HepG2 (cell line): ENCODE measurements around the gene INSRR. TPM values are rescaled to one million over a fixed set of nuclear protein-coding genes. Genes with fewer than 3 reads are reported as not detected.

Experiments used
- AGO2 ChIP-seq: fragments of 200-400 bp; formaldehyde crosslinking; optimal IDR thresholded peaks from 2 replicates; pipeline ENCODE3; 2017; ENCODE audit warnings: mild to moderate bottlenecking, low read depth, low read length, moderate library complexity
- DMAP1 ChIP-seq: IDR thresholded peaks from 2 replicates; pipeline ENCODE4 v1.6.1; 2016
- HNRNPH1 ChIP-seq: fragments of 200-400 bp; formaldehyde crosslinking; optimal IDR thresholded peaks from 2 replicates; pipeline ENCODE3; 2017; ENCODE audit warnings: mild to moderate bottlenecking, low read depth, low read length
- NCOA2 ChIP-seq: sonication (generic); formaldehyde crosslinking; IDR thresholded peaks from 2 replicates; pipeline ENCODE4 v1.8.0; 2022; ENCODE audit warnings: inconsistent platforms
- NFE2L2 ChIP-seq: fragments of 150-350 bp; IDR thresholded peaks from 2 replicates; pipeline ENCODE4 v1.6.1; 2014; ENCODE audit warnings: low read length
- NFYC ChIP-seq: IDR thresholded peaks from 2 replicates; pipeline ENCODE4 v1.6.1; 2016; ENCODE audit warnings: missing genetic modification reagents, missing compliant biosample characterization
- NR2F1 ChIP-seq, 2 experiments: fragments of 450-650 bp in 1 of 2; formaldehyde crosslinking in 1 of 2; IDR thresholded peaks; 2 replicates each; pipeline versions ENCODE4 v1.5.0 to v1.6.1; 2016 to 2020; ENCODE audit warnings: mild to moderate bottlenecking in 1 of 2, missing compliant biosample characterization in 1 of 2, missing genetic modification reagents in 1 of 2, moderate library complexity in 1 of 2
- SRSF1 ChIP-seq: fragments of 200-400 bp; formaldehyde crosslinking; optimal IDR thresholded peaks from 2 replicates; pipeline ENCODE3; 2017; ENCODE audit warnings: mild to moderate bottlenecking, low read depth, low read length, moderate library complexity
- ZNF354B ChIP-seq: sonication (generic); formaldehyde crosslinking; IDR thresholded peaks from 2 replicates; pipeline ENCODE4 v1.8.0; 2022; ENCODE audit warnings: mild to moderate bottlenecking, missing genetic modification reagents
- ZNF629 ChIP-seq: sonication (generic); formaldehyde crosslinking; conservative IDR thresholded peaks from 2 replicates; pipeline ENCODE4 v1.5.0; 2020; ENCODE audit warnings: missing genetic modification reagents
- ZNF775 ChIP-seq: sonication (generic); formaldehyde crosslinking; IDR thresholded peaks from 2 replicates; pipeline ENCODE4 v1.4.0; 2020; ENCODE audit warnings: missing genetic modification reagents, mild to moderate bottlenecking, moderate library complexity, borderline replicate concordance
- polyA plus RNA-seq, 8 experiments: library from polyadenylated mRNA; depleted of rRNA in 3 of 8; stranded (reverse) in 7 of 8; unstranded in 1 of 8; fragments of >200 nt; fragmentation: Illumina TruSeq in 4 of 8; extraction: Trizol in 4 of 8; gene quantifications; 2 replicates each; pipeline versions ENCODE4 v1.2.1 to v1.2.3, GENCODE V29; 2011 to 2016; ENCODE audit warnings: low read depth in 4 of 8, missing spikeins in 1 of 8, mixed read lengths in 1 of 8; ENCODE audit not compliant: insufficient read depth in 1 of 8
- total RNA-seq, 5 experiments: library from RNA; depleted of rRNA; stranded (reverse); fragments of >200 nt; fragmentation: Illumina TruSeq; extraction: Trizol; gene quantifications; 2 replicates each; pipeline ENCODE4 v1.2.3, GENCODE V29; 2016; ENCODE audit warnings: low read depth in 1 of 5
- TF ChIP-seq, protein P1 (sequence below): IDR thresholded peaks from 2 replicates; pipeline ENCODE4 v1.6.1; 2016; ENCODE audit warnings: low read depth, missing genetic modification reagents, missing compliant biosample characterization
- TF ChIP-seq, protein P2 (sequence below): sonication (generic); formaldehyde crosslinking; IDR thresholded peaks from 2 replicates; pipeline ENCODE4 v1.8.1; 2023; ENCODE audit warnings: mild to moderate bottlenecking, inconsistent platforms, moderate library complexity, missing genetic modification reagents, borderline replicate concordance
- TF ChIP-seq, protein P3 (sequence below): sonication (generic); formaldehyde crosslinking; IDR thresholded peaks from 2 replicates; pipeline ENCODE4 v1.4.0; 2020; ENCODE audit warnings: missing genetic modification reagents
- TF ChIP-seq, protein P4 (sequence below): sonication (generic); formaldehyde crosslinking; IDR thresholded peaks from 2 replicates; pipeline ENCODE4 v1.5.1; 2020; ENCODE audit warnings: missing genetic modification reagents, mild to moderate bottlenecking, borderline replicate concordance

The INSRR gene
- total and polyA plus RNA-seq, 2 of the 13 experiments (the other 11 are each of a cell fraction or from before 2014, with no cell fraction given) = not detected

DNA sequence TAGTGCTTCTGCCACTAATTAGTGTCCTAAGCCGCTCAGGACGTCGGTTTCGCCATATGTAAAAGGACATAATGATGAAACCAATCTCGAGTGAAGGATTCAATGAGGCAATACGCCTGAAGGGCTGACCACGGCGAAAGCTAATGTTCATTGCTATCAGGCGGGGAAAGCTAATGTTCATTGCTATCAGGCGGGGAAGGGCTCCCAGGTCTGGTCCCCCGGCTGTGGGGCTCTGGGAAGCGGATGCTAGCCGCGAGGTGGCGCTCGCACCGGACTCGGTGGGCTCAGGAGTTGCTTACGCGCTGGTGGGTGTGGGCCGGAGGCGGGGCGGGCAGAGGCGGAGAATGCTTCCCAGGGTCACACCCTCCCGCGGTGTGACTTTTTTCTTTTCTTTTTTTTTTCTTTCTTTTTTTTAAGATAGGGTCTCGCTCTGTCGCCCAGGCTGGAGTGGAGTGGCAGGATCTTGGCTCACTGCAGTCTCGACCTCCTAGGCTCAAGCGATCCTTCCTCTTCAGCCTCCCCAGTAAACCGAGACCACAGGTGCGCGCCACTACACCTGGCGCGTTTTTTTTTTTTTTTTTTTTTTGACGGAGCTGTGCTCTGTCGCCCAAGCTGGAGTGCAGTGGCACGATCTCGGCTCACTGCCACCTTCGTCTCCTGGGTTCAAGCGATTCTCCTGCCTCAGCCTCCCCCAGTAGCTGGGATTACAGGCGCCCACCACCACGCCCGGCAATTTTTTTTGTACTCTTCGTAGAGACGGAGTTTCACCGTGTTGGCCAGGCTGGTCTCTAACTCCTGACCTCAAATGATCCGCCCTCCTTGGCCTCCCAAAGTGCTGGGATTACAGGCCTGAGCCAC lies 33.5 kb upstream of the INSRR start (continued):
- TF ChIP-seq, protein P1, sequence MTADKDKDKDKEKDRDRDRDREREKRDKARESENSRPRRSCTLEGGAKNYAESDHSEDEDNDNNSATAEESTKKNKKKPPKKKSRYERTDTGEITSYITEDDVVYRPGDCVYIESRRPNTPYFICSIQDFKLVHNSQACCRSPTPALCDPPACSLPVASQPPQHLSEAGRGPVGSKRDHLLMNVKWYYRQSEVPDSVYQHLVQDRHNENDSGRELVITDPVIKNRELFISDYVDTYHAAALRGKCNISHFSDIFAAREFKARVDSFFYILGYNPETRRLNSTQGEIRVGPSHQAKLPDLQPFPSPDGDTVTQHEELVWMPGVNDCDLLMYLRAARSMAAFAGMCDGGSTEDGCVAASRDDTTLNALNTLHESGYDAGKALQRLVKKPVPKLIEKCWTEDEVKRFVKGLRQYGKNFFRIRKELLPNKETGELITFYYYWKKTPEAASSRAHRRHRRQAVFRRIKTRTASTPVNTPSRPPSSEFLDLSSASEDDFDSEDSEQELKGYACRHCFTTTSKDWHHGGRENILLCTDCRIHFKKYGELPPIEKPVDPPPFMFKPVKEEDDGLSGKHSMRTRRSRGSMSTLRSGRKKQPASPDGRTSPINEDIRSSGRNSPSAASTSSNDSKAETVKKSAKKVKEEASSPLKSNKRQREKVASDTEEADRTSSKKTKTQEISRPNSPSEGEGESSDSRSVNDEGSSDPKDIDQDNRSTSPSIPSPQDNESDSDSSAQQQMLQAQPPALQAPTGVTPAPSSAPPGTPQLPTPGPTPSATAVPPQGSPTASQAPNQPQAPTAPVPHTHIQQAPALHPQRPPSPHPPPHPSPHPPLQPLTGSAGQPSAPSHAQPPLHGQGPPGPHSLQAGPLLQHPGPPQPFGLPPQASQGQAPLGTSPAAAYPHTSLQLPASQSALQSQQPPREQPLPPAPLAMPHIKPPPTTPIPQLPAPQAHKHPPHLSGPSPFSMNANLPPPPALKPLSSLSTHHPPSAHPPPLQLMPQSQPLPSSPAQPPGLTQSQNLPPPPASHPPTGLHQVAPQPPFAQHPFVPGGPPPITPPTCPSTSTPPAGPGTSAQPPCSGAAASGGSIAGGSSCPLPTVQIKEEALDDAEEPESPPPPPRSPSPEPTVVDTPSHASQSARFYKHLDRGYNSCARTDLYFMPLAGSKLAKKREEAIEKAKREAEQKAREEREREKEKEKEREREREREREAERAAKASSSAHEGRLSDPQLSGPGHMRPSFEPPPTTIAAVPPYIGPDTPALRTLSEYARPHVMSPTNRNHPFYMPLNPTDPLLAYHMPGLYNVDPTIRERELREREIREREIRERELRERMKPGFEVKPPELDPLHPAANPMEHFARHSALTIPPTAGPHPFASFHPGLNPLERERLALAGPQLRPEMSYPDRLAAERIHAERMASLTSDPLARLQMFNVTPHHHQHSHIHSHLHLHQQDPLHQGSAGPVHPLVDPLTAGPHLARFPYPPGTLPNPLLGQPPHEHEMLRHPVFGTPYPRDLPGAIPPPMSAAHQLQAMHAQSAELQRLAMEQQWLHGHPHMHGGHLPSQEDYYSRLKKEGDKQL (CRISPR knock-in tag) = no peak
- TF ChIP-seq HNRNPH1 (no peak), NFYC (CRISPR knock-in tag) (no peak), ZNF775 (no peak), DMAP1 (CRISPR knock-in tag) (no peak), ZNF354B (no peak), NCOA2 (no peak), ZNF629 (no peak), NFE2L2 (no peak), NR2F1 (CRISPR knock-in tag; IDR thresholded peaks at IDR 0.05) (no peak), SRSF1 (no peak), AGO2 (no peak)
- TF ChIP-seq, protein P2, sequence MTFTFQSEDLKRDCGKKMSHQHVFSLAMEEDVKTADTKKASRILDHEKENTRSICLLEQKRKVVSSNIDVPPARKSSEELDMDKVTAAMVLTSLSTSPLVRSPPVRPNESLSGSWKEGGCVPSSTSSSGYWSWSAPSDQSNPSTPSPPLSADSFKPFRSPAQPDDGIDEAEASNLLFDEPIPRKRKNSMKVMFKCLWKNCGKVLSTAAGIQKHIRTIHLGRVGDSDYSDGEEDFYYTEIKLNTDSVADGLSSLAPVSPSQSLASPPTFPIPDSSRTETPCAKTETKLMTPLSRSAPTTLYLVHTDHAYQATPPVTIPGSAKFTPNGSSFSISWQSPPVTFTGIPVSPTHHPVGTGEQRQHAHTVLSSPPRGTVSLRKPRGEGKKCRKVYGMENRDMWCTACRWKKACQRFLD = no peak
- TF ChIP-seq, protein P3, sequence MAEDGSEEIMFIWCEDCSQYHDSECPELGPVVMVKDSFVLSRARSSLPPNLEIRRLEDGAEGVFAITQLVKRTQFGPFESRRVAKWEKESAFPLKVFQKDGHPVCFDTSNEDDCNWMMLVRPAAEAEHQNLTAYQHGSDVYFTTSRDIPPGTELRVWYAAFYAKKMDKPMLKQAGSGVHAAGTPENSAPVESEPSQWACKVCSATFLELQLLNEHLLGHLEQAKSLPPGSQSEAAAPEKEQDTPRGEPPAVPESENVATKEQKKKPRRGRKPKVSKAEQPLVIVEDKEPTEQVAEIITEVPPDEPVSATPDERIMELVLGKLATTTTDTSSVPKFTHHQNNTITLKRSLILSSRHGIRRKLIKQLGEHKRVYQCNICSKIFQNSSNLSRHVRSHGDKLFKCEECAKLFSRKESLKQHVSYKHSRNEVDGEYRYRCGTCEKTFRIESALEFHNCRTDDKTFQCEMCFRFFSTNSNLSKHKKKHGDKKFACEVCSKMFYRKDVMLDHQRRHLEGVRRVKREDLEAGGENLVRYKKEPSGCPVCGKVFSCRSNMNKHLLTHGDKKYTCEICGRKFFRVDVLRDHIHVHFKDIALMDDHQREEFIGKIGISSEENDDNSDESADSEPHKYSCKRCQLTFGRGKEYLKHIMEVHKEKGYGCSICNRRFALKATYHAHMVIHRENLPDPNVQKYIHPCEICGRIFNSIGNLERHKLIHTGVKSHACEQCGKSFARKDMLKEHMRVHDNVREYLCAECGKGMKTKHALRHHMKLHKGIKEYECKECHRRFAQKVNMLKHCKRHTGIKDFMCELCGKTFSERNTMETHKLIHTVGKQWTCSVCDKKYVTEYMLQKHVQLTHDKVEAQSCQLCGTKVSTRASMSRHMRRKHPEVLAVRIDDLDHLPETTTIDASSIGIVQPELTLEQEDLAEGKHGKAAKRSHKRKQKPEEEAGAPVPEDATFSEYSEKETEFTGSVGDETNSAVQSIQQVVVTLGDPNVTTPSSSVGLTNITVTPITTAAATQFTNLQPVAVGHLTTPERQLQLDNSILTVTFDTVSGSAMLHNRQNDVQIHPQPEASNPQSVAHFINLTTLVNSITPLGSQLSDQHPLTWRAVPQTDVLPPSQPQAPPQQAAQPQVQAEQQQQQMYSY (CRISPR knock-in tag) = no peak
- TF ChIP-seq, protein P4, sequence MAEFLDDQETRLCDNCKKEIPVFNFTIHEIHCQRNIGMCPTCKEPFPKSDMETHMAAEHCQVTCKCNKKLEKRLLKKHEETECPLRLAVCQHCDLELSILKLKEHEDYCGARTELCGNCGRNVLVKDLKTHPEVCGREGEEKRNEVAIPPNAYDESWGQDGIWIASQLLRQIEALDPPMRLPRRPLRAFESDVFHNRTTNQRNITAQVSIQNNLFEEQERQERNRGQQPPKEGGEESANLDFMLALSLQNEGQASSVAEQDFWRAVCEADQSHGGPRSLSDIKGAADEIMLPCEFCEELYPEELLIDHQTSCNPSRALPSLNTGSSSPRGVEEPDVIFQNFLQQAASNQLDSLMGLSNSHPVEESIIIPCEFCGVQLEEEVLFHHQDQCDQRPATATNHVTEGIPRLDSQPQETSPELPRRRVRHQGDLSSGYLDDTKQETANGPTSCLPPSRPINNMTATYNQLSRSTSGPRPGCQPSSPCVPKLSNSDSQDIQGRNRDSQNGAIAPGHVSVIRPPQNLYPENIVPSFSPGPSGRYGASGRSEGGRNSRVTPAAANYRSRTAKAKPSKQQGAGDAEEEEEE (CRISPR knock-in tag) = no peak
